Thyroid gland (tissue), 4 donors: ENCODE measurements around the gene IQSEC1.

Experiments used
- CTCF ChIP-seq, 6 experiments: fragments of 200-600 bp in 3 of 6; fragments of 450-650 bp in 3 of 6; sonication (generic) in 3 of 6; IDR thresholded peaks; one replicate each; pipeline ENCODE4 v1.5.1; 2016 to 2019; ENCODE audit warnings: antibody characterized with exemption in 6 of 6, mild to moderate bottlenecking in 2 of 6, inconsistent platforms in 1 of 6, moderate library complexity in 1 of 6
- POLR2A ChIP-seq, 2 donors: fragments of 450-650 bp; IDR thresholded peaks; one replicate each; pipeline ENCODE4 v1.6.1; 2017; ENCODE audit warnings: antibody characterized with exemption in 2 of 2, mild to moderate bottlenecking in 2 of 2, moderate library complexity in 1 of 2

- no peak for TF ChIP-seq CTCF (IDR thresholded peaks at IDR 0.05)
- TF ChIP-seq POLR2A (IDR thresholded peaks at IDR 0.05): no peak
Measured at GRCh38 chr3:13071695-13072094, 1.5 kb downstream of the IQSEC1 start.
